ENCODE measurements around the gene ASF1B. TPM values are rescaled to one million over a fixed set of nuclear protein-coding genes. Genes with fewer than 3 reads are reported as not detected.

Gene ASF1B
- total and polyA plus RNA-seq, 8 donors = 2.6 to 120 (median 7.0) TPM; not detected in 1

GRCh38 chr19:14156971-14157717, 20.8 kb upstream of the ASF1B start:
- TF ChIP-seq EP300 (IDR thresholded peaks at IDR 0.05) (no peak), POLR2A (IDR thresholded peaks at IDR 0.05) (no peak), CTCF (IDR thresholded peaks at IDR 0.05) (no peak), POLR2AphosphoS5 (IDR thresholded peaks at IDR 0.05) (no peak)
- H3K4me1 ChIP-seq = no peaks in the 10 kb centered on the region
- intact Hi-C loops (cut with DNase I; ENCODE audit: low total_unique reads) = no loop called here
- peaks cover 37 to 92% (median 88%) of the 10 kb centered on the region in 4 donors for H3K36me3 ChIP-seq
- H3K4me3 ChIP-seq = no peak overlapping the region
- no peak overlapping the region for H3K27ac ChIP-seq
- no peak for DNase-seq
- H3K9me3 ChIP-seq = no peaks in the 10 kb centered on the region
- H3K27me3 ChIP-seq = no peaks in the 10 kb centered on the region
- WGBS, 5 donors = 92 to 96% (median 93%) methylated on average over 15 to 26 of the region's 26 CpGs

- peaks cover 34 to 93% (median 90%) of the 10 kb centered on the region in 4 donors for H3K36me3 ChIP-seq
- no peaks in the 10 kb centered on the region for H3K4me1 ChIP-seq
- no peak for DNase-seq
- no peak overlapping the region for H3K4me3 ChIP-seq
- no peaks in the 10 kb centered on the region for H3K27me3 ChIP-seq
- H3K9me3 ChIP-seq = no peaks in the 10 kb centered on the region
- TF ChIP-seq POLR2A (IDR thresholded peaks at IDR 0.05) = no peak
- no peak for TF ChIP-seq CTCF (IDR thresholded peaks at IDR 0.05)
- no peak for TF ChIP-seq POLR2AphosphoS5 (IDR thresholded peaks at IDR 0.05)
- no peak for TF ChIP-seq EP300 (IDR thresholded peaks at IDR 0.05)
- H3K27ac ChIP-seq = no peak overlapping the region
- WGBS, 5 donors = 85 to 89% (median 87%) methylated on average over 5 to 12 of the region's 12 CpGs
- intact Hi-C loops (cut with DNase I; ENCODE audit: low total_unique reads) = no loop called here
These were observed 19.7 kb upstream of the ASF1B start for GRCh38 chr19:14156122-14156521.

GRCh38 chr19:14155371-14155770, 19.0 kb upstream of the ASF1B start:
- 92 to 97% (median 93%) methylated on average over 15 to 17 of the region's 17 CpGs for WGBS, 5 donors
- peaks cover 0 to 5% (median 4%) of the 10 kb centered on the region in 4 donors for H3K4me1 ChIP-seq
- no peak overlapping the region for H3K27ac ChIP-seq
- intact Hi-C loops (cut with DNase I; ENCODE audit: low total_unique reads) = no loop called here
- H3K27me3 ChIP-seq = no peaks in the 10 kb centered on the region
- no peaks in the 10 kb centered on the region for H3K9me3 ChIP-seq
- H3K36me3 ChIP-seq = peaks cover 34 to 93% (median 90%) of the 10 kb centered on the region in 4 donors
- no peak overlapping the region for H3K4me3 ChIP-seq
- no peak for DNase-seq
- TF ChIP-seq CTCF (IDR thresholded peaks at IDR 0.05) (no peak), POLR2A (IDR thresholded peaks at IDR 0.05) (no peak), POLR2AphosphoS5 (IDR thresholded peaks at IDR 0.05) (no peak), EP300 (IDR thresholded peaks at IDR 0.05) (no peak)

GRCh38 chr19:14152713-14153112, 16.3 kb upstream of the ASF1B start:
- Histone ChIP-seq H3K36me3 (peaks cover 25 to 67% (median 64%) of the 10 kb centered on the region in 4 donors), H3K27me3 (no peaks in the 10 kb centered on the region), H3K9me3 (no peaks in the 10 kb centered on the region), H3K27ac (no peak overlapping the region), H3K4me1 (peaks cover 22 to 32% (median 28%) of the 10 kb centered on the region in 4 donors), H3K4me3 (no peak overlapping the region)
- intact Hi-C loops (cut with DNase I; ENCODE audit: low total_unique reads) = no loop called here
- DNase-seq = no peak
- TF ChIP-seq CTCF (IDR thresholded peaks at IDR 0.05) = no peak
- TF ChIP-seq EP300 (IDR thresholded peaks at IDR 0.05) = no peak
- TF ChIP-seq POLR2AphosphoS5 (IDR thresholded peaks at IDR 0.05) = no peak
- no peak for TF ChIP-seq POLR2A (IDR thresholded peaks at IDR 0.05)
- 92 to 95% (median 93%) methylated on average over 6 to 12 of the region's 12 CpGs for WGBS, 5 donors
